GM12874 (cell line): Measurements from ENCODE around the gene GALNS.

ENCODE experiments used
- TF ChIP-seq, protein P1 (sequence below): IDR thresholded peaks from 2 replicates; pipeline ENCODE4 v1.5.1; 2011; ENCODE audit warnings: low read depth, mild to moderate bottlenecking, control low read depth, low read length, moderate library complexity; ENCODE audit not compliant: insufficient read depth

Gene GALNS

DNA sequence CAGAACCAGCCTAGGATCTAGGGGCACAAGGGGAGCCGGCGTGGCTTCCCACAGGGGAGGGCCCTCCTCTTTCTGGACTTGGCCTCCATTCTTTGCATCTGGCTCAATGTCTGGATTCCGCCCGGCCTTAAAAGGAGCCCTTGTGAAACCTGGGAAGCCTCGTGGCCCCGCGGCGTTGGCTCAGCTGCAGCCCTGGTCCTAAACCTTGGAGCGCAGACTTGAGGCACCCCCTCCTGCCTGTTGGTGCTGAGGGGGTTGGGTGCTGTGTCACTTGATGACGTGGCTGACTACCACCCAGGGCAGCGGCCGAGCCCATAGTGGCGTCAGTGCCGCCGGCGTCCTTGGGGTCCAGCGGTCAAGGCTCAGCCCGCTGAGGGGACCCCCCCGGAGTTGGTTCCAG, 4.6 kb upstream of the GALNS start:
- TF ChIP-seq, protein P1, sequence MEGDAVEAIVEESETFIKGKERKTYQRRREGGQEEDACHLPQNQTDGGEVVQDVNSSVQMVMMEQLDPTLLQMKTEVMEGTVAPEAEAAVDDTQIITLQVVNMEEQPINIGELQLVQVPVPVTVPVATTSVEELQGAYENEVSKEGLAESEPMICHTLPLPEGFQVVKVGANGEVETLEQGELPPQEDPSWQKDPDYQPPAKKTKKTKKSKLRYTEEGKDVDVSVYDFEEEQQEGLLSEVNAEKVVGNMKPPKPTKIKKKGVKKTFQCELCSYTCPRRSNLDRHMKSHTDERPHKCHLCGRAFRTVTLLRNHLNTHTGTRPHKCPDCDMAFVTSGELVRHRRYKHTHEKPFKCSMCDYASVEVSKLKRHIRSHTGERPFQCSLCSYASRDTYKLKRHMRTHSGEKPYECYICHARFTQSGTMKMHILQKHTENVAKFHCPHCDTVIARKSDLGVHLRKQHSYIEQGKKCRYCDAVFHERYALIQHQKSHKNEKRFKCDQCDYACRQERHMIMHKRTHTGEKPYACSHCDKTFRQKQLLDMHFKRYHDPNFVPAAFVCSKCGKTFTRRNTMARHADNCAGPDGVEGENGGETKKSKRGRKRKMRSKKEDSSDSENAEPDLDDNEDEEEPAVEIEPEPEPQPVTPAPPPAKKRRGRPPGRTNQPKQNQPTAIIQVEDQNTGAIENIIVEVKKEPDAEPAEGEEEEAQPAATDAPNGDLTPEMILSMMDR = no peak

DNA sequence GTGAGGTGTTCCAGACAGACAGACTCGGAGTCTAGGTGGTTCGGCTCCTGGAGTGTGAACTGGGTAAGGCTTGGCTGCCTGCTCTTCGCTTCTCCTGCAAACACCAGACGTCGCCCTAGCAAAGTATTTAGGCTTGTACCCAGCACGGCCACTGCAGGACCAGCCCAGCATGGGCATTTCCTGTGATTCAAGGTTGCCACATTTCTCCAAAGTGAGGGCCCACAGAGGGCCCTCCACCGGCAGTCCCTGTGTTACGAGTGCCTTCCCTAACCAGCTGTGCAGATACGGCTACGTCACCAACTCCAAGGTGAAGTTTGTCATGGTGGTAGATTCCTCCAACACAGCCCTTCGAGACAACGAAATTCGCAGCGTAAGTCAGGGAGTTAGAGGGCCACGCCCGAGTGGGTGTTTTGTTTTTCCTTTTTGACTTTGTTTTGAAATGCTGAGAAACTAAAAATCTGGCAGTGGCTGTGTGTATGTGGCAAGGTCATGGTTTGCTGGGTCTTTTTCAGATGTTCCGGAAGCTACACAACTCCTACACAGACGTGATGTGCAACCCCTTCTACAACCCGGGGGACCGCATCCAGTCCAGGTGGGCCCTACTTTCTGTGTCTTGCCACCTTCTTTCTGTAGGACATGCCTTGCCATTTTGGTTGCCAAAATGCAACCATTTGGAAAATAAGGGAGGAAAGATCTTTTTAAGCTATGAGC, 2.8 kb upstream of the GALNS start:
- TF ChIP-seq, protein P1 = no peak

DNA sequence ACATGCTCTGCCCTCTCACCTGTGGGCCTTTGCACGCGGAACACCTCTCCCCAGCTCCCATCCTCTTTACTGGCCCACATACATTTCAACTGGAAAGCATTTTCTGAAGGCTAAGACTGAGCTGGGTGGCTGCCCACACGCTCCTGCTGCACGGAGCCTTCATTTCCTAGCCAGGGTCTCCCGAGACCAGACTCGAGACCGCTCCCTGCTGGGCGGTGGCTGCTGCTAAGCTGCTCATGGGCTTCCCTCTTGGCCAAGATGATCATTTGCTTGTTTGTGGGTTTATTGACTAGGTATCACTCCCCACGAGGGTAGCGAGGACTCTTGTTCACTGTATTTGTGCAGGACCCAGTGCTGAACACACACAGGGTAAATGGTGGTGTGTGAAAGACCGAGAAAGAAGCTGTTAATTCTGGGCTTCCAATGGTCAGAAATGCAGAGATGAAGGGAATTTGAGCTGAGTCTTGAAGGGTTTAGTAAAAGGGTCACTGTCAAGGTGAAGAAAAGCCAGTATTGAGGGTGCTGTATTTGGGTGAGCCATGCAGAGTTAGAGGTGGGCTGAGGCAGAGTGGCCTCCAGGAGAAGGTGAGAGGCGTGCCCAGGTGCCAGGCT, 1.1 kb upstream of the GALNS start:
- TF ChIP-seq, protein P1 = peak; percentile 85

DNA sequence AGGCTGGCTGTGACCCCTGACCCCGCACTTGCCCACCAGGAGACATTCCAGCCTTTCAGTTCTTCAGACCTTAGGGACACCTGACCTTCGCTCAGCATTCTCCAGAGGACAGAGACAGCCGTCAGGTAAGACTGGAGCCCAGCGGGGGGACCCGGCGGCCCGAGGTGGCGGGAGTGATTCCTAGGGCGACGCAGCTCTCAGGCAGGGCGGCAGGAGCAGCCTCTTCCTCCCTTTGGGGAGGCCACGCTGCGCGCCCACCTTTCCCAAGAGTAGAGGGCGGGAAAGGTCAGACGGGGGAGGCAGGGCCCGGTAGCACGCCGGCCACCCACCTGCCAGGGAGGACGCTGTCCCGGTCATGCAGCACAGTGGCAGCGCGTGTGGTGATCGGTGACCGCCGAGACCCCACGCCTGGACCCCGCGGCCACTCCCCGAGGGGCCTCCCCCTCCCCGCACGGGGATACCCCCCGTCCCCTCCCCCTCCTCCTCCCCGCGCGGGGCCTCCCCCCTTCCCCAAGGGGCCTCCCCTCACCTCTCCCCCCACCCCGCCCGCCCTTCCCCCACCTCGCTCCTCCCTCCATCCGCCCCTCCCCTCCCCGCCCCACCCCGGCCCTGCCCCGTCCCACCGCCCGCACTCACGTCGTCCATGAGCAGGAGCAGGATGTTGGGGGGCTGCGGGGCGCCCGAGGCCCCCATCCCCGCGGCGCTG, 472 bp downstream of the GALNS start:
- TF ChIP-seq, protein P1 = no peak

DNA sequence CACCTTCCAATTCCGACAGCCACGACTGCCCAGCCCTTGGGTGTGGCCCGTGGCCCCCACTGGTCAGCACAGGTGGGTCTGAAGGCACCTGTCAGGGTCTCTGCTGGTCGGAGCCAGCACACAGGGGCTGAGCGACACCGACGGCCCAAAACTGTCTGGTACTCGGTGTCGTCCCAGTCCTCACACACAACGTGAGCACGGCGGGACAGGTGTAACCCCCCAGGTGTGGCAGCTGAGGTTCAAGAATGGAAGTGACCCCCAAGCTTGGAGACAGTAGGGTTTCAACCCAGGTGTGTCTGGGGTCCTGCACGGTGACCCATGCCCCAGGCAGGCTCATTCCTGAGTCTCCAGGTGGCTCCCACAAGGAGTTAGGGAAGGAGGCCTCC, 1.0 kb downstream of the GALNS start:
- TF ChIP-seq, protein P1 = no peak

DNA sequence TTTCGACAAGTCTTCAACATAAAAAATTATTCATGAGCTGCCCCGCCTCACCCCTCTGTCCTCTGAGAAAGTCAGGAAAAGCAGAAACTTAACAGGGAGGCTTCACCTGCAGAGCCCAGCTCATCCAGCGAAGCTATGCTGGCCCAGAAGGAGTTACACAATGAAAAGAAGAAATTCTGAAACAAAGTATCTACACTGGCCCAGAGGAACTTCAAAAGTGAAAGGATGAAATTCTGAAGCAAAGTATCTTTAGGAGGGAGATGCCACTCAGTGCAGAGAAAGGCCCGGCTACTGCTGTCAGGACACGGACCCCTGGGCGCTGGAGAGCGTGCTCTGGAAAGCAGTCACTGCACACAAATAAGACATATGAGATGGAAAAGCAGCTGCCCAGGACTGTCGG, 1.6 kb downstream of the GALNS start:
- TF ChIP-seq, protein P1 = no peak

DNA sequence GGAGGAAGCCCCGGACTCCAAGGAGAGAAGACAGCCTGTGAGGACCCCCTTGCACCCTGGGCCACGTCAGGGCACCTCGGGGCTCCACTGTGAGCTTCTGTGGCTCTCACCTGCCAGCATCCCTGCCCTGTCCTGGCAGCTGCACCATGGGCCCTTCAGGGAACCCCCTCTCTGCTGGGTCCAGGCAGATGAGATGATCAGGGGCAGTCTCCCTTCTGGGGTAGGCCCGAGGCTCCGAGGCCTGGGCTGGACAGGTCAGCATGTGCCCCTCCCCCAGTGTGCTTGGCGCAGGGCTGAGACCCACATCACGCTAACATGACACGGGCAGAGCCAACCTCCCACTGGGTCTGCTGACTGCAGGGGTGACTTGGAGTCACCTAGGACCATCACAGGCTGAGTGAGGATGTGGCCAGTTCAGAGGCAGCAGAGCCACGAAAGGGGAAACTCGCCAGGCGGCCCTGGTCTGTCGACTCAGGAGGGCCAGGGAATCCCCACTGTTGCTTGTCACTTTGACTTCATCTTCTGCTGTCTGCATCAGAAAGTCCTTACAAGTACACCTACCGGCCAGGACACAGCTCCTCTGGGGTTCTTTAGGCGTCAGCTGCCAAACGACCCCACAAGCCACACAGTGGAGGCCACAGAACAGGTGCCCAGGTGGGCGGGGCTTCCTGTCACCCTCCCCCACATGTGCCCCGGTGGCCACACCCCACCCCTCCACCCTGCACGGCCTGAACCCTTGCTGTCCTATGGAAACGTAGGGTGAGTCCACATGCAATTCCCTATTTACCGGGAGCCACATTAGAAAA, 2.2 kb downstream of the GALNS start:
- TF ChIP-seq, protein P1 = no peak
